ENCODE measurements around the gene TBX3.
"Not testable (repeated sequence)": the region's sequence is repeated elsewhere in the genome, so short reads cannot be mapped to it uniquely, and the experiment has no call there.

TBX3 gene

GRCh38 chr12:114713466-114714215 is 29.7 kb upstream of the TBX3 start:
- WGBS (ENCODE audit: insufficient coverage): 83% methylated on average over 6 of the region's 9 CpGs
- Histone ChIP-seq H3K9me3 (ENCODE audit: control extremely low read depth in 1 of 5, control insufficient read depth in 4 of 5, insufficient read depth in 2 of 5, low read depth in 1 of 5, low read length in 4 of 5) (peaks cover 1 to 7% (median 5%) of the 10 kb centered on the region in 5 experiments), H3K27me3 (replicated peaks in 2 of 5; ENCODE audit: control insufficient read depth in 4 of 5, insufficient read depth in 5 of 5, low read length in 4 of 5) (peaks cover 3 to 58% (median 18%) of the 10 kb centered on the region in 5 experiments), H3K27ac (ENCODE audit: insufficient read depth in 1 of 2, low read depth in 1 of 2, low read length in 2 of 2, poor library complexity in 1 of 2, severe bottlenecking in 2 of 2) (no peak overlapping the region), H3K36me3 (ENCODE audit: control insufficient read depth in 4 of 4, insufficient read depth in 4 of 4, low read length in 3 of 4) (no peaks in the 10 kb centered on the region), H3K4me3 (ENCODE audit: control insufficient read depth in 1 of 7, extremely low read depth in 1 of 7, insufficient read depth in 4 of 7, low read depth in 2 of 7, low read length in 6 of 7) (no peak overlapping the region), H3K4me1 (ENCODE audit: control extremely low read depth in 1 of 4, control insufficient read depth in 4 of 4, insufficient read depth in 4 of 4, low read length in 3 of 4) (no peaks in the 10 kb centered on the region)
- POLR2A ChIA-PET: no interaction called here
- CTCF ChIA-PET: no interaction called here
- DNase-seq: no peak

GRCh38 chr12:114711689-114712152 is 27.7 kb upstream of the TBX3 start:
- ChIA-PET POLR2A (interaction anchor here (0.6 kb wide), 1 partner anchor 8 kb away, joined by 3 read pairs; no protein-coding TSS in a partner anchor), CTCF (no interaction called here)
- no peak for DNase-seq
- H3K9me3 ChIP-seq (ENCODE audit: control extremely low read depth in 1 of 5, control insufficient read depth in 4 of 5, insufficient read depth in 2 of 5, low read depth in 1 of 5, low read length in 4 of 5): peaks cover 1 to 7% (median 5%) of the 10 kb centered on the region in 5 experiments
- WGBS (ENCODE audit: insufficient coverage): 40% methylated on average over 2 of the region's 4 CpGs
- H3K27me3 ChIP-seq (replicated peaks in 2 of 5; ENCODE audit: control insufficient read depth in 4 of 5, insufficient read depth in 5 of 5, low read length in 4 of 5): peaks cover 3 to 58% (median 19%) of the 10 kb centered on the region in 5 experiments
- no peaks in the 10 kb centered on the region for H3K36me3 ChIP-seq (ENCODE audit: control insufficient read depth in 4 of 4, insufficient read depth in 4 of 4, low read length in 3 of 4)
- H3K4me3 ChIP-seq (ENCODE audit: control insufficient read depth in 1 of 7, extremely low read depth in 1 of 7, insufficient read depth in 4 of 7, low read depth in 2 of 7, low read length in 6 of 7): no peak overlapping the region
- no peaks in the 10 kb centered on the region for H3K4me1 ChIP-seq (ENCODE audit: control extremely low read depth in 1 of 4, control insufficient read depth in 4 of 4, insufficient read depth in 4 of 4, low read length in 3 of 4)
- H3K27ac ChIP-seq (ENCODE audit: insufficient read depth in 1 of 2, low read depth in 1 of 2, low read length in 2 of 2, poor library complexity in 1 of 2, severe bottlenecking in 2 of 2): no peak overlapping the region

DNA sequence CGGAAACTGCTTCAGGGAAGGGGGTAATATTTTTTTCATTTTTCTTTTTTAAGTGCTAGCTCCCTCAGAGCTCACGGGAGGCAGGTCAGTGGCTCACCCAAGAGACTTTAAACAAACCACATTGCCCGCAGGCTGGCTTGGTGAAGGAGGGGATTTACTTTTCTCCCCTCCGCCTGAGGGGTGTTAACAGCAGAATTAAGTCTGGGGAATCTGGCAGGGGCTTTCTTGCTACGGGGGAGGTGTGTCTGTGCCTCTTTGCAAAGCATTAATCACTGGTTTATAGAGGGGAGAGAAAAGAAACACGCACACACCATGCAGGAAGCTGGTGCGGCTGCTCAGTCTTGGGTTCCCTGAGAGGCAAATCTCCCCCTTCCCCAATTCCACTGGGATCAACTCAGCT is 26.2 kb upstream of the TBX3 start:
- Histone ChIP-seq H3K27me3 (replicated peaks in 2 of 5; ENCODE audit: control insufficient read depth in 4 of 5, insufficient read depth in 5 of 5, low read length in 4 of 5) (peaks cover 3 to 64% (median 18%) of the 10 kb centered on the region in 5 experiments), H3K9me3 (ENCODE audit: control extremely low read depth in 1 of 5, control insufficient read depth in 4 of 5, insufficient read depth in 2 of 5, low read depth in 1 of 5, low read length in 4 of 5) (peaks cover 1 to 7% (median 5%) of the 10 kb centered on the region in 5 experiments), H3K4me1 (ENCODE audit: control extremely low read depth in 1 of 4, control insufficient read depth in 4 of 4, insufficient read depth in 4 of 4, low read length in 3 of 4) (no peaks in the 10 kb centered on the region), H3K36me3 (ENCODE audit: control insufficient read depth in 4 of 4, insufficient read depth in 4 of 4, low read length in 3 of 4) (no peaks in the 10 kb centered on the region), H3K4me3 (ENCODE audit: control insufficient read depth in 1 of 7, extremely low read depth in 1 of 7, insufficient read depth in 4 of 7, low read depth in 2 of 7, low read length in 6 of 7) (no peak overlapping the region), H3K27ac (ENCODE audit: insufficient read depth in 1 of 2, low read depth in 1 of 2, low read length in 2 of 2, poor library complexity in 1 of 2, severe bottlenecking in 2 of 2) (no peak overlapping the region)
- POLR2A ChIA-PET: no interaction called here
- CTCF ChIA-PET: no interaction called here
- no peak for DNase-seq
- WGBS (ENCODE audit: insufficient coverage): 20% methylated on average over 5 of the region's 7 CpGs

DNA sequence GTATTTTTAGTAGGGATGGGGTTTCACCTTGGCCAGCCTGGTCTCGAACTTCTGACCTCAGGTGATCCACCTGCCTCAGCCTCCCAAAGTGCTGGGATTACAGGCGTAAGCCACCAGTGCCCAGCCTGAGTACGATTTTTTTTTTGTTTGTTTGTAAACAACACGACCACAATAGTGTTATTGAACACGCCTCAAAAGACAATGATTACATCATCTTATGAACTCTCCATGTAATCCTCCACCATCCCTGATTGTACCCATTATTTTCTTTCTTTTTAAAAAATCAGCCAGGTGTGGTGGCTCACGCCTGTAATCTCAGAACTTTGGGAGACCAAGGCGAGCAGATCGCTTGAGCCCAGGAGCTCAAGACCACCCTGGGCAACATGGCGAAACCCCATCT is 25.1 kb upstream of the TBX3 start:
- Histone ChIP-seq H3K36me3 (ENCODE audit: control insufficient read depth in 4 of 4, insufficient read depth in 4 of 4, low read length in 3 of 4) (no peaks in the 10 kb centered on the region), H3K27me3 (replicated peaks in 2 of 5; ENCODE audit: control insufficient read depth in 4 of 5, insufficient read depth in 5 of 5, low read length in 4 of 5) (peaks cover 3 to 70% (median 19%) of the 10 kb centered on the region in 5 experiments), H3K9me3 (ENCODE audit: control extremely low read depth in 1 of 5, control insufficient read depth in 4 of 5, insufficient read depth in 2 of 5, low read depth in 1 of 5, low read length in 4 of 5) (peaks cover 1 to 6% (median 5%) of the 10 kb centered on the region in 5 experiments), H3K27ac (ENCODE audit: insufficient read depth in 1 of 2, low read depth in 1 of 2, low read length in 2 of 2, poor library complexity in 1 of 2, severe bottlenecking in 2 of 2) (no peak overlapping the region), H3K4me1 (ENCODE audit: control extremely low read depth in 1 of 4, control insufficient read depth in 4 of 4, insufficient read depth in 4 of 4, low read length in 3 of 4) (no peaks in the 10 kb centered on the region), H3K4me3 (ENCODE audit: control insufficient read depth in 1 of 7, extremely low read depth in 1 of 7, insufficient read depth in 4 of 7, low read depth in 2 of 7, low read length in 6 of 7) (no peak overlapping the region)
- CTCF ChIA-PET: no interaction called here
- POLR2A ChIA-PET: no interaction called here
- no peak for DNase-seq
- 95% methylated on average over 9 of the region's 9 CpGs for WGBS (ENCODE audit: insufficient coverage)

DNA sequence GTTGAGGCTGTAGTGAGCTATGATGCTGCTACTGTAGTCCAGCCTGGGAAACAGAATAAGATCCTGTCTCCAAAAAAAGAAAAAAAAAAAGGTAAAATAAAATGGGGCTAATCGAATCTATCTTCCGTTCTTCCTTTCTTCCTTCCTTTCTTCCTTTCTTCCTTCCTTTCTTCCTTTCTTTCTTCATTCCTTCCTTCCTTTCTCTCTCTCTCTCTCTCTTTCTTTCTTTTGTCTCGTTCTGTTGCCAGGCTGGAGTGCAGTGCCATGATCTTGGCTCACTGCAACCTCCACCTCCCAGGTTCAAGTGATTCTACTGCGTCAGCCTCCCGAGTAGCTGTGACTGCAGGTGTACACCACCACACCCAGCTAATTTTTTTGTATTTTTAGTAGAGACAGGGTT is 24.6 kb upstream of the TBX3 start:
- POLR2A ChIA-PET; H3K4me1 ChIP-seq (ENCODE audit: control extremely low read depth in 1 of 4, control insufficient read depth in 4 of 4, insufficient read depth in 4 of 4, low read length in 3 of 4); H3K27ac ChIP-seq (ENCODE audit: insufficient read depth in 1 of 2, low read depth in 1 of 2, low read length in 2 of 2, poor library complexity in 1 of 2, severe bottlenecking in 2 of 2); H3K36me3 ChIP-seq (ENCODE audit: control insufficient read depth in 4 of 4, insufficient read depth in 4 of 4, low read length in 3 of 4); H3K4me3 ChIP-seq (ENCODE audit: control insufficient read depth in 1 of 7, extremely low read depth in 1 of 7, insufficient read depth in 4 of 7, low read depth in 2 of 7, low read length in 6 of 7); DNase-seq; CTCF ChIA-PET; H3K9me3 ChIP-seq (ENCODE audit: control extremely low read depth in 1 of 5, control insufficient read depth in 4 of 5, insufficient read depth in 2 of 5, low read depth in 1 of 5, low read length in 4 of 5): not testable (repeated sequence)
- 100% methylated on average over 2 of the region's 5 CpGs for WGBS (ENCODE audit: insufficient coverage)
- peaks cover 3 to 73% (median 22%) of the 10 kb centered on the region in 5 experiments for H3K27me3 ChIP-seq (replicated peaks in 2 of 5; ENCODE audit: control insufficient read depth in 4 of 5, insufficient read depth in 5 of 5, low read length in 4 of 5)

DNA sequence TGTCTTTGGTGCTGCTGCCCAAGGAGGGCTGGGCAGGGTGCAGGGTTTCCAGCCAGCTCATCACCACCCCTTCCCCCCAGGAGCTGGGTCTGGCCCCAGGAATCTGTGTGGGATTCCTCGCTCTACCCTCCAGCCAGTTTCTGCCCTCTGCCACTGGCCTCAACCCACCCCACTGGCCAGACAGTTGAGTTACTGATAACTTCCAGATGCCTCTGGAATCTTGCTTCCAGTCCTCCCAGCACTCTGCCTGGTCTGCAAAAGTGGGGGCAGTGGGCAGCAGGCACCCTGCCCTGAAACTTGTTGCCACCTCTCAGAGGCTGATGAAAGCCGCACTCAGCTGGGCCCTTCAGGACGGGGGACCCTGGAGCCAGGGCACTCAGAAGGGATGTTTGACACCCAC is 20.1 kb upstream of the TBX3 start:
- 73% methylated on average over 3 of the region's 3 CpGs for WGBS (ENCODE audit: insufficient coverage)
- Histone ChIP-seq H3K9me3 (ENCODE audit: control extremely low read depth in 1 of 5, control insufficient read depth in 4 of 5, insufficient read depth in 2 of 5, low read depth in 1 of 5, low read length in 4 of 5) (no peaks in the 10 kb centered on the region), H3K27ac (ENCODE audit: insufficient read depth in 1 of 2, low read depth in 1 of 2, low read length in 2 of 2, poor library complexity in 1 of 2, severe bottlenecking in 2 of 2) (no peak overlapping the region), H3K36me3 (ENCODE audit: control insufficient read depth in 4 of 4, insufficient read depth in 4 of 4, low read length in 3 of 4) (no peaks in the 10 kb centered on the region), H3K27me3 (replicated peaks in 2 of 5; ENCODE audit: control insufficient read depth in 4 of 5, insufficient read depth in 5 of 5, low read length in 4 of 5) (peaks cover 4 to 80% (median 30%) of the 10 kb centered on the region in 5 experiments), H3K4me3 (ENCODE audit: control insufficient read depth in 1 of 7, extremely low read depth in 1 of 7, insufficient read depth in 4 of 7, low read depth in 2 of 7, low read length in 6 of 7) (no peak overlapping the region), H3K4me1 (ENCODE audit: control extremely low read depth in 1 of 4, control insufficient read depth in 4 of 4, insufficient read depth in 4 of 4, low read length in 3 of 4) (peaks cover 0 to 6% (median 1%) of the 10 kb centered on the region in 4 experiments)
- DNase-seq: no peak
- ChIA-PET CTCF (no interaction called here), POLR2A (no interaction called here)

- Histone ChIP-seq H3K27ac (ENCODE audit: insufficient read depth in 1 of 2, low read depth in 1 of 2, low read length in 2 of 2, poor library complexity in 1 of 2, severe bottlenecking in 2 of 2) (no peak overlapping the region), H3K9me3 (ENCODE audit: control extremely low read depth in 1 of 5, control insufficient read depth in 4 of 5, insufficient read depth in 2 of 5, low read depth in 1 of 5, low read length in 4 of 5) (no peaks in the 10 kb centered on the region), H3K36me3 (ENCODE audit: control insufficient read depth in 4 of 4, insufficient read depth in 4 of 4, low read length in 3 of 4) (no peaks in the 10 kb centered on the region), H3K4me3 (ENCODE audit: control insufficient read depth in 1 of 7, extremely low read depth in 1 of 7, insufficient read depth in 4 of 7, low read depth in 2 of 7, low read length in 6 of 7) (no peak overlapping the region), H3K4me1 (ENCODE audit: control extremely low read depth in 1 of 4, control insufficient read depth in 4 of 4, insufficient read depth in 4 of 4, low read length in 3 of 4) (peaks cover 0 to 6% (median 1%) of the 10 kb centered on the region in 4 experiments), H3K27me3 (replicated peaks in 2 of 5; ENCODE audit: control insufficient read depth in 4 of 5, insufficient read depth in 5 of 5, low read length in 4 of 5) (peaks cover 6 to 81% (median 34%) of the 10 kb centered on the region in 5 experiments)
- no peak for DNase-seq
- WGBS (ENCODE audit: insufficient coverage): 18% methylated on average over 3 of the region's 6 CpGs
- POLR2A ChIA-PET: no interaction called here
- CTCF ChIA-PET: no interaction called here
These were observed 19.1 kb upstream of the TBX3 start for GRCh38 chr12:114703060-114703493.

Data from common myeloid progenitor, CD34-positive (primary cell).